Measurements from ENCODE around the gene PTPMT1.
"Not testable (repeated sequence)": the region's sequence is repeated elsewhere in the genome, so short reads cannot be mapped to it uniquely, and the experiment has no call there.

PTPMT1 gene

GRCh38 chr11:47527186-47527585 is 38.2 kb upstream of the PTPMT1 start:
- no peak overlapping the region for H3K9ac ChIP-seq (ENCODE audit: low read length)
- no peaks in the 10 kb centered on the region for H3K27me3 ChIP-seq (ENCODE audit: low read depth, low read length)
- H3K4me3 ChIP-seq (ENCODE audit: low read length): no peak overlapping the region
- peaks cover 6% of the 10 kb centered on the region for H3K36me3 ChIP-seq (replicated peaks; ENCODE audit: low read depth, low read length)
- peaks cover 46% of the 10 kb centered on the region for H3K4me1 ChIP-seq (ENCODE audit: low read length)
- no peaks in the 10 kb centered on the region for H3K9me3 ChIP-seq (ENCODE audit: insufficient read depth, low read length)
- H3K27ac ChIP-seq (ENCODE audit: low read length): no peak overlapping the region
- H3K79me2 ChIP-seq (ENCODE audit: low read length): peaks cover 100% of the 10 kb centered on the region
- H3K4me2 ChIP-seq (ENCODE audit: low read length): no peak overlapping the region
- peaks cover 81% of the 10 kb centered on the region for H4K20me1 ChIP-seq (ENCODE audit: insufficient read depth, low read length)
- TF ChIP-seq CTCF (IDR thresholded peaks at IDR 0.05; ENCODE audit: low read depth, low read length): no peak
- no peak overlapping the region for H2AFZ ChIP-seq (ENCODE audit: low read depth, low read length)

- Histone ChIP-seq H3K27me3 (ENCODE audit: low read depth, low read length) (no peaks in the 10 kb centered on the region), H3K9me3 (ENCODE audit: insufficient read depth, low read length) (no peaks in the 10 kb centered on the region), H3K36me3 (replicated peaks; ENCODE audit: low read depth, low read length) (peaks cover 9% of the 10 kb centered on the region), H3K79me2 (ENCODE audit: low read length) (peaks cover 100% of the 10 kb centered on the region), H3K4me3 (ENCODE audit: low read length) (no peak overlapping the region), H3K4me1 (ENCODE audit: low read length) (peaks cover 23% of the 10 kb centered on the region), H3K4me2 (ENCODE audit: low read length) (no peak overlapping the region), H4K20me1 (ENCODE audit: insufficient read depth, low read length) (peaks cover 85% of the 10 kb centered on the region), H3K27ac (ENCODE audit: low read length) (no peak overlapping the region), H3K9ac (ENCODE audit: low read length) (no peak overlapping the region), H2AFZ (ENCODE audit: low read depth, low read length) (no peak overlapping the region)
- TF ChIP-seq EZH2phosphoT487 (IDR thresholded peaks at IDR 0.05; ENCODE audit: low read depth) (no peak), CTCF (IDR thresholded peaks at IDR 0.05; ENCODE audit: low read depth, low read length) (no peak)
Observed at GRCh38 chr11:47529951-47530350, 35.4 kb upstream of the PTPMT1 start.

- not testable (repeated sequence) for H3K36me3 ChIP-seq (replicated peaks; ENCODE audit: low read depth, low read length); H3K9me3 ChIP-seq (ENCODE audit: insufficient read depth, low read length); H3K4me2 ChIP-seq (ENCODE audit: low read length); H3K9ac ChIP-seq (ENCODE audit: low read length); H3K27me3 ChIP-seq (ENCODE audit: low read depth, low read length); H3K27ac ChIP-seq (ENCODE audit: low read length); H3K4me3 ChIP-seq (ENCODE audit: low read length); H2AFZ ChIP-seq (ENCODE audit: low read depth, low read length)
- H3K79me2 ChIP-seq (ENCODE audit: low read length): peaks cover 100% of the 10 kb centered on the region
- H4K20me1 ChIP-seq (ENCODE audit: insufficient read depth, low read length): peaks cover 82% of the 10 kb centered on the region
- H3K4me1 ChIP-seq (ENCODE audit: low read length): peaks cover 15% of the 10 kb centered on the region
Observed at GRCh38 chr11:47530721-47531120, 34.7 kb upstream of the PTPMT1 start.

GRCh38 chr11:47531666-47532065 is 33.7 kb upstream of the PTPMT1 start:
- Histone ChIP-seq H4K20me1 (ENCODE audit: insufficient read depth, low read length) (peaks cover 81% of the 10 kb centered on the region), H3K27ac (ENCODE audit: low read length) (no peak overlapping the region), H2AFZ (ENCODE audit: low read depth, low read length) (no peak overlapping the region), H3K9ac (ENCODE audit: low read length) (no peak overlapping the region), H3K4me3 (ENCODE audit: low read length) (no peak overlapping the region), H3K4me1 (ENCODE audit: low read length) (peaks cover 6% of the 10 kb centered on the region), H3K79me2 (ENCODE audit: low read length) (peaks cover 100% of the 10 kb centered on the region), H3K4me2 (ENCODE audit: low read length) (no peak overlapping the region), H3K27me3 (ENCODE audit: low read depth, low read length) (no peaks in the 10 kb centered on the region), H3K36me3 (replicated peaks; ENCODE audit: low read depth, low read length) (peaks cover 13% of the 10 kb centered on the region), H3K9me3 (ENCODE audit: insufficient read depth, low read length) (no peaks in the 10 kb centered on the region)
- no peak for TF ChIP-seq CTCF (IDR thresholded peaks at IDR 0.05; ENCODE audit: low read depth, low read length)
- TF ChIP-seq EZH2phosphoT487 (IDR thresholded peaks at IDR 0.05; ENCODE audit: low read depth): no peak

All from OCI-LY3 (cell line).